ENCODE measurements around the gene GALNT17. TPM values are rescaled to one million over a fixed set of nuclear protein-coding genes. Genes with fewer than 3 reads are reported as not detected.

The GALNT17 gene
- total and polyA plus RNA-seq, 12 donors: 15.1 to 87.0 (median 55.4) TPM

- H3K27me3 ChIP-seq: no peaks in the 10 kb centered on the region
- no peak overlapping the region for H3K27ac ChIP-seq
- intact Hi-C loops (cut with DNase I): no loop called here
- no peak overlapping the region for H3K4me3 ChIP-seq
- H3K4me1 ChIP-seq: no peaks in the 10 kb centered on the region
- ATAC-seq (no peak), DNase-seq (no peak)
- peaks cover 0 to 18% (median 0%) of the 10 kb centered on the region in 11 donors for H3K9me3 ChIP-seq
- 77 to 80% methylated on average over 3 of the region's 3 CpGs for WGBS, 2 donors
- no peak for TF ChIP-seq CTCF (IDR thresholded peaks at IDR 0.05)
- H3K36me3 ChIP-seq: no peaks in the 10 kb centered on the region
These were observed 416.8 kb downstream of the GALNT17 start for GRCh38 chr7:71548746-71549145.

- intact Hi-C loops (cut with DNase I): no loop called here
- no peaks in the 10 kb centered on the region for H3K27me3 ChIP-seq
- 52 to 58% methylated on average over 1 of the region's 1 CpG for WGBS, 2 donors
- DNase-seq (no peak), ATAC-seq (no peak)
- no peak overlapping the region for H3K27ac ChIP-seq
- no peak overlapping the region for H3K4me3 ChIP-seq
- H3K36me3 ChIP-seq: no peaks in the 10 kb centered on the region
- no peak for TF ChIP-seq CTCF (IDR thresholded peaks at IDR 0.05)
- H3K9me3 ChIP-seq: peaks cover 0 to 18% (median 0%) of the 10 kb centered on the region in 11 donors
- no peaks in the 10 kb centered on the region for H3K4me1 ChIP-seq
These were observed 421.4 kb downstream of the GALNT17 start for GRCh38 chr7:71553306-71553705.

GRCh38 chr7:71555758-71556157 is 423.8 kb downstream of the GALNT17 start:
- TF ChIP-seq CTCF (IDR thresholded peaks at IDR 0.05): no peak
- WGBS, 2 donors: 90% methylated on average over 8 of the region's 8 CpGs

GRCh38 chr7:71558806-71559613 is 427.1 kb downstream of the GALNT17 start:
- Histone ChIP-seq H3K36me3 (no peaks in the 10 kb centered on the region), H3K27ac (no peak overlapping the region), H3K4me1 (no peaks in the 10 kb centered on the region), H3K4me3 (no peak overlapping the region), H3K9me3 (no peaks in the 10 kb centered on the region), H3K27me3 (no peaks in the 10 kb centered on the region)
- no peak for TF ChIP-seq CTCF (IDR thresholded peaks at IDR 0.05)
- DNase-seq (no peak), ATAC-seq (no peak)
- whole genome bisulfite sequencing, 2 donors: 56 to 58% methylated on average over 6 of the region's 6 CpGs
- intact Hi-C loops (cut with DNase I): no loop called here

More at GRCh38 chr7:71555758-71556157, 423.8 kb downstream of the GALNT17 start:
- Histone ChIP-seq H3K27me3 (no peaks in the 10 kb centered on the region), H3K27ac (no peak overlapping the region), H3K9me3 (peaks cover 0 to 18% (median 0%) of the 10 kb centered on the region in 11 donors), H3K4me3 (no peak overlapping the region), H3K36me3 (no peaks in the 10 kb centered on the region), H3K4me1 (no peaks in the 10 kb centered on the region)
- DNase-seq (no peak), ATAC-seq (no peak)
- intact Hi-C loops (cut with DNase I): no loop called here
